GM06990 (cell line): Measurements from ENCODE around the gene ASIC3.
A peak's percentile ranks its signal among the peaks of the same experiment; 100 is the strongest.

Experiments used
- DNase-seq: peaks from one replicate; pipeline ENCODE4 v3.0.0-alpha.2; 2011; ENCODE audit not compliant: insufficient read length; ENCODE audit errors: extremely low read depth
- H3K27me3 ChIP-seq: replicated peaks from 2 replicates; pipeline ENCODE4 v1.6.0; 2011; ENCODE audit warnings: low read length; ENCODE audit not compliant: control insufficient read depth, insufficient read depth
- H3K36me3 ChIP-seq: 2 replicates; pipeline ENCODE4 v1.5.1; 2011; ENCODE audit warnings: low read length; ENCODE audit not compliant: control insufficient read depth, insufficient read depth
- H3K4me3 ChIP-seq: replicated peaks from 2 replicates; pipeline ENCODE4 v1.5.1; 2011; ENCODE audit warnings: low read depth, mild to moderate bottlenecking, control low read depth, low read length
- TF ChIP-seq, protein P1 (sequence below): IDR thresholded peaks from 2 replicates; pipeline ENCODE4 v1.5.1; 2011; ENCODE audit warnings: low read length, control low read depth, mild to moderate bottlenecking, inconsistent platforms; ENCODE audit not compliant: insufficient read depth, poor library complexity, severe bottlenecking

The ASIC3 gene

DNA sequence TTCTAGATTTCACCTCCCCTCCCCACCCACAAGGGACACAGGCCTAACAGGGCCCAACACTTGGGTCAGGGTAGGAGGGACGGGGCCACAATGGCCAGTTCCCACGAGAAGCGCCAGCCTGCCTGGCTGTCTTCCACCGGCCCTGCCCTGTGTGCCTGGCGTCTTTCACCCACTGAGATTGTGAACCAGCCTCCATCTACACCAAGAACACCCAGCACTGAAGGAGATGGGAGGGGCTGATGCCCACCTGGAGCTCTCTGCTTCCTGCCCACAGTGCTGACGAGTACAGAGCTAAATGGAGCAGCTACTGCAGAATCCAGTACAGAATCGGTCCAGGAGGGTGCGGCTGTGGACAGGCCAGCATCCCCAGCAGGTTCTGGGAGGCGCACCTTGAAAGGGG is 2.4 kb upstream of the ASIC3 start:
- peaks cover 2% of the 10 kb centered on the region for H3K36me3 ChIP-seq
- no peaks in the 10 kb centered on the region for H3K27me3 ChIP-seq
- H3K4me3 ChIP-seq = no peak overlapping the region
- TF ChIP-seq, protein P1, sequence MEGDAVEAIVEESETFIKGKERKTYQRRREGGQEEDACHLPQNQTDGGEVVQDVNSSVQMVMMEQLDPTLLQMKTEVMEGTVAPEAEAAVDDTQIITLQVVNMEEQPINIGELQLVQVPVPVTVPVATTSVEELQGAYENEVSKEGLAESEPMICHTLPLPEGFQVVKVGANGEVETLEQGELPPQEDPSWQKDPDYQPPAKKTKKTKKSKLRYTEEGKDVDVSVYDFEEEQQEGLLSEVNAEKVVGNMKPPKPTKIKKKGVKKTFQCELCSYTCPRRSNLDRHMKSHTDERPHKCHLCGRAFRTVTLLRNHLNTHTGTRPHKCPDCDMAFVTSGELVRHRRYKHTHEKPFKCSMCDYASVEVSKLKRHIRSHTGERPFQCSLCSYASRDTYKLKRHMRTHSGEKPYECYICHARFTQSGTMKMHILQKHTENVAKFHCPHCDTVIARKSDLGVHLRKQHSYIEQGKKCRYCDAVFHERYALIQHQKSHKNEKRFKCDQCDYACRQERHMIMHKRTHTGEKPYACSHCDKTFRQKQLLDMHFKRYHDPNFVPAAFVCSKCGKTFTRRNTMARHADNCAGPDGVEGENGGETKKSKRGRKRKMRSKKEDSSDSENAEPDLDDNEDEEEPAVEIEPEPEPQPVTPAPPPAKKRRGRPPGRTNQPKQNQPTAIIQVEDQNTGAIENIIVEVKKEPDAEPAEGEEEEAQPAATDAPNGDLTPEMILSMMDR = no peak
- no peak for DNase-seq

DNA sequence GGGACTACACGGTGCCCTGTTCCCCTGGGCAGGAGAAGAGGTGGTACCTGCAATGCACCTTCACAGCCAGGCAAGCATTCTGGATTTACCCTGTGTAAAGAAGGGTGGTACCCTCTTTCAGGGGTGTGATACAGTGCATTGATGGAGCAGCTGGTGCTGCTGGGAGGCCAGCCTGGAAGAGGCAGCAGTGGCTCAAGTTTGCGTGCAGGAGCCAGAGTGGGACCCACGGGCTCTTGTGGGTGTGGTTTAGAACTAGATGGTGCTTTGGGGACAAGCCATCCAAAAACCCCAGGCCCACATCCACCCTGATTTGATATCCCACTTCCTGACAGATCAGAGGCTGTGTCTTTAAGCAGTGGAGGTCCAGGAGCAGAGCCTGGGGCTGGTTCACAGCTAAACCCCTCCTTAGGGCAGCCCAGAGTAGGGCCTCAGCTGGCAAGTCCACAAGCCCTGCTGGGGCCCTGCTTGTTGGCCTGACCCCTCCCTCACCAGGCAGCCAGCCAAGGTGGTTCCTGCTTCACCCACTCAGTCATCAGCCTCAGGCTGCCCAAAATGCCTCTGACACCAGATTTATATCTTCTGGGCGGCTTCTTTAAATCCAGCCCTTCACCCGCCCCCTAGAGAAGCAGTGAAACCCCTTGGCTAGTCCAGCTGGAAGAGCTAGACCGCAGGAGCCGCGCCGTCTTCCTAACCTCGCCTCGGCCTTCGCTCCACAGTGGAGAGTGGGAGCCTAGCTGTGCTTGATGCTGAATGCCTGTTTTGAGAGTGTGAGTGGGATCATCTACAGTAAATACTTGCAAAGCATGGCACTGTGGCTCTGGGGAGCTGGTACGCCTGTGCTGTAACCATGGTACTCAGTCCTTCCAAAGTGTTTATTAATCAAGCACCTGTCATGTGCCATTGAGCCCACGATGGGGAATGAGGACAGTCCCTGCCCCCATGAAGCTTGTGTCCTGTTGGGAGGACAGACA is 1.4 kb upstream of the ASIC3 start:
- Histone ChIP-seq H3K36me3 (peaks cover 2% of the 10 kb centered on the region), H3K4me3 (no peak overlapping the region), H3K27me3 (no peaks in the 10 kb centered on the region)
- TF ChIP-seq, protein P1 = no peak
- no peak for DNase-seq

DNA sequence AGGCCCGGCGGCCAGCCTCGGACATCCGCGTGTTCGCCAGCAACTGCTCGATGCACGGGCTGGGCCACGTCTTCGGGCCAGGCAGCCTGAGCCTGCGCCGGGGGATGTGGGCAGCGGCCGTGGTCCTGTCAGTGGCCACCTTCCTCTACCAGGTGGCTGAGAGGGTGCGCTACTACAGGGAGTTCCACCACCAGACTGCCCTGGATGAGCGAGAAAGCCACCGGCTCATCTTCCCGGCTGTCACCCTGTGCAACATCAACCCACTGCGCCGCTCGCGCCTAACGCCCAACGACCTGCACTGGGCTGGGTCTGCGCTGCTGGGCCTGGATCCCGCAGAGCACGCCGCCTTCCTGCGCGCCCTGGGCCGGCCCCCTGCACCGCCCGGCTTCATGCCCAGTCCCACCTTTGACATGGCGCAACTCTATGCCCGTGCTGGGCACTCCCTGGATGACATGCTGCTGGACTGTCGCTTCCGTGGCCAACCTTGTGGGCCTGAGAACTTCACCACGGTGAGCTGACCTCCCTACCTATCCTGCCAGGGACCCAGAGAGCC is 656 bp downstream of the ASIC3 start:
- Histone ChIP-seq H3K4me3 (no peak overlapping the region), H3K27me3 (no peaks in the 10 kb centered on the region), H3K36me3 (peaks cover 2% of the 10 kb centered on the region)
- TF ChIP-seq, protein P1 = no peak
- no peak for DNase-seq

DNA sequence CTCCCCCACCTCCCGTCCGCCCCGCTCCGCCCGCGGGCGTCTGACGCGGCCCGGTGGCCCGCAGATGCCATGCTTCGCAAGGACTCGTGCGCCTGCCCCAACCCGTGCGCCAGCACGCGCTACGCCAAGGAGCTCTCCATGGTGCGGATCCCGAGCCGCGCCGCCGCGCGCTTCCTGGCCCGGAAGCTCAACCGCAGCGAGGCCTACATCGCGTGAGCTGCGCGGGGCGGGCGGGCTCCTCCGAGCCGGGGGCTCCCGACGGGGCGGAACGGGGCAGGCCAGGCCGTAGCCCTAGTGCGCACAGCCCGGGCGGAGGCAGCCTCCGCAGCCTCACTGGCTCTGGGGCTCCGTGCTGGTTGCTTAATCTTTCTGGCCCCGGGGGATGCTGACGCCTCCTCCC is 2.8 kb downstream of the ASIC3 start:
- Histone ChIP-seq H3K4me3 (no peak overlapping the region), H3K27me3 (no peaks in the 10 kb centered on the region), H3K36me3 (peaks cover 3% of the 10 kb centered on the region)
- TF ChIP-seq, protein P1 = no peak
- peak; percentile 47 for DNase-seq

DNA sequence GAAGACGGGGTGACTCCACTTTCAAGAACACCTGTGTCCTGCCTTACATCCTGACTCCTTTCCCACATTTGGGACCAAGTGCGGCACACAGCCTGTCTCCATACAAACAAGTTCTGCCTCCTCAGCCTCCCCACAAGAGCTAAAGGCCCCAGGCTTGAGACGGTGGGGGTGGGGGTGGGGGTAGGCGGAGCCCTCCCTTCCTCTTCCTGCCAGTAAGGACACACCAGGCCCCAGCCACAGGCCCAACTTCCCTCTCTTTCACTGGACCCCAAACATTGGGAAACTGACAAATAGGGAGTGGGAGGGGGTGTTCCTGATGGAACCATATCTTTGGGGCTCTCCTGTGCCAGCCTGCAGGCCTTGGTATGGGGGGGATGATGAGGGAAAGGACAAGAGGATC is 4.8 kb downstream of the ASIC3 start:
- no peak overlapping the region for H3K4me3 ChIP-seq
- H3K36me3 ChIP-seq = peaks cover 3% of the 10 kb centered on the region
- no peaks in the 10 kb centered on the region for H3K27me3 ChIP-seq
- DNase-seq = no peak
- TF ChIP-seq, protein P1 = no peak
